Heart right ventricle (tissue), 16 donors: ENCODE results near the gene HAUS3. TPM values are rescaled to one million over a fixed set of nuclear protein-coding genes. Genes with fewer than 3 reads are reported as not detected.
"Not testable (repeated sequence)": the region's sequence is repeated elsewhere in the genome, so short reads cannot be mapped to it uniquely, and the experiment has no call there.

ENCODE experiments used
- ATAC-seq, 8 donors: fragments of 200-7000 bp; cut with Tn5 transposase; one replicate each; pipeline ENCODE4 v1.9.1; 2020; ENCODE audit warnings: mild to moderate bottlenecking in 8 of 8, moderate library complexity in 8 of 8, moderate number of reproducible peaks in 1 of 8
- DNase-seq, 2 donors: peaks; one replicate each; pipeline ENCODE4 v3.0.0-alpha.2; 2020
- H3K27ac ChIP-seq, 10 donors: fragments of 200-600 bp; sonication (generic) in 2 of 10; one replicate each; pipeline versions ENCODE4 v1.5.0 to v1.8.0; 2020 to 2022; ENCODE audit warnings: mild to moderate bottlenecking in 3 of 10
- H3K27me3 ChIP-seq, 7 donors: fragments of 200-600 bp; one replicate each; pipeline ENCODE4 v1.8.0; 2021 to 2022; ENCODE audit warnings: mild to moderate bottlenecking in 2 of 7
- H3K36me3 ChIP-seq, 9 donors: fragments of 200-600 bp; sonication (generic) in 1 of 9; one replicate each; pipeline versions ENCODE4 v1.5.0 to v1.8.0; 2020 to 2022; ENCODE audit warnings: mild to moderate bottlenecking in 2 of 9
- H3K4me1 ChIP-seq, 9 donors: fragments of 200-600 bp; sonication (generic) in 1 of 9; one replicate each; pipeline versions ENCODE4 v1.5.0 to v1.8.0; 2020 to 2022; ENCODE audit warnings: mild to moderate bottlenecking in 4 of 9
- H3K4me3 ChIP-seq, 10 donors: fragments of 200-600 bp; sonication (generic) in 2 of 10; one replicate each; pipeline versions ENCODE4 v1.5.0 to v1.8.0; 2020 to 2022; ENCODE audit warnings: mild to moderate bottlenecking in 7 of 10, moderate library complexity in 2 of 10
- H3K9me3 ChIP-seq, 11 donors: fragments of 200-600 bp in 10 of 11; sonication (generic) in 2 of 11; one replicate each; pipeline versions ENCODE4 v1.5.0 to v1.8.0; 2013 to 2022; ENCODE audit warnings: mild to moderate bottlenecking in 2 of 11, control low read depth in 1 of 11, moderate library complexity in 1 of 11
- CTCF ChIP-seq, 9 donors: fragments of 200-600 bp; sonication (generic) in 2 of 9; IDR thresholded peaks; one replicate each; pipeline versions ENCODE4 v1.5.0 to v1.8.0; 2021 to 2022; ENCODE audit warnings: antibody characterized with exemption in 9 of 9, mild to moderate bottlenecking in 5 of 9, moderate library complexity in 1 of 9
- WGBS, 2 donors: extraction: QIAGEN DNeasy Blood & Tissue Kit; methylation state at CpG; one replicate each; pipeline ENCODE4 v1.1.7; 2013; ENCODE audit warnings: inconsistent platforms in 1 of 2; 5-methylcytosine and 5-hydroxymethylcytosine counted together
- intact Hi-C, 10 donors: fragments of 100-400 bp; cut with DNase I; formaldehyde crosslinking; loops; one replicate each; pipeline versions ENCODE4 v1.11.1 to v1.14.2; 2022
- polyA plus RNA-seq, 2 donors: library from polyadenylated mRNA; stranded (reverse); fragments of 200-250 nt; gene quantifications; one replicate each; pipeline ENCODE4 v1.2.3, GENCODE V29; 2013
- total RNA-seq, 10 donors: library from RNA; stranded (reverse); fragmentation: NEBNext Ultra II Directional in 3 of 10; extraction: Animal tissue kit (Norgen Biotek cat#: 25700) in 3 of 10; gene quantifications; one replicate each; pipeline versions ENCODE4 v1.2.1 to v1.2.4, GENCODE V29; 2021 to 2023
- donor health status: Arrhythmogenic right ventricular cardiomyopathy.
- donor health status: ischemic (EF 13 %, LVEDD 7.1; RV severe dilation, severe dysfunction).
- donor health status: healthy with polysubstance abuse.
- donor health status: DM: no; HTN: yes; CAD: no.
- donor health status: DM: no; HTN: no; CAD: no.
- donor health status: ischemic (EF 25% LVEDD 6.9; RV normal size, moderate dysfunction).
- donor health status: ischemic (EF 25% LVEDD 5.7; RV mildly dilated, moderate dysfunction).
- donor health status: healthy.
- donor health status: DM: yes; HTN: yes; CAD: no.
- donor health status: Ischemic cardiomyopathy.
- donor health status: ischemic (EF 35%, LVEDD 5.7; RV mildly dilated, moderate dysfunction).
- donor health status: nonischemic (EF 11% LVEDD 7.7; RV severe dilation, severe dysfunction).
- donor health status: DM: yes; HTN: yes; CAD: no.
- donor health status: PGD.
- donor health status: ischemic (EF 29% LVEDD 5.4; RV normal size, mild dysfunction).
- donor health status: nonischemic (EF 23%, LVEDD 6.1; RV moderate dilation, normal function).

Gene HAUS3
- total and polyA plus RNA-seq, 12 donors = 3.5 to 10.5 (median 6.5) TPM

- WGBS, 2 donors = 80 to 81% methylated on average over 3 of the region's 3 CpGs
- Histone ChIP-seq H3K27ac (no peak overlapping the region), H3K27me3 (no peaks in the 10 kb centered on the region), H3K4me3 (no peak overlapping the region), H3K4me1 (peaks cover 0 to 7% (median 3%) of the 10 kb centered on the region in 9 donors), H3K9me3 (no peaks in the 10 kb centered on the region), H3K36me3 (peaks cover 0 to 9% (median 0%) of the 10 kb centered on the region in 9 donors)
- intact Hi-C loops = loop anchor here in 4 of 10 donors (5.0 to 10.0 kb wide), 4 partner anchors 217 to 245 kb away; no protein-coding TSS in a partner anchor
- no peak for TF ChIP-seq CTCF (IDR thresholded peaks at IDR 0.05)
- ATAC-seq (no peak), DNase-seq (no peak)
Measured at GRCh38 chr4:2217726-2218125, 24.2 kb downstream of the HAUS3 start.

GRCh38 chr4:2212831-2213230, 29.1 kb downstream of the HAUS3 start:
- ATAC-seq (no peak), DNase-seq (no peak)
- Histone ChIP-seq H3K36me3 (peaks cover 0 to 11% (median 0%) of the 10 kb centered on the region in 9 donors), H3K4me3 (no peak overlapping the region), H3K27ac (no peak overlapping the region), H3K4me1 (no peaks in the 10 kb centered on the region), H3K9me3 (no peaks in the 10 kb centered on the region), H3K27me3 (no peaks in the 10 kb centered on the region)
- 76 to 96% methylated on average over 1 of the region's 1 CpG for WGBS, 2 donors
- intact Hi-C loops = loop anchor here in 1 of 10 donors (10.0 kb wide), 1 partner anchor 222 kb away; no protein-coding TSS in a partner anchor
- no peak for TF ChIP-seq CTCF (IDR thresholded peaks at IDR 0.05)

GRCh38 chr4:2202789-2203188, 39.1 kb downstream of the HAUS3 start:
- H3K4me1 ChIP-seq, ATAC-seq, H3K4me3 ChIP-seq, DNase-seq, H3K27me3 ChIP-seq, intact Hi-C loops, H3K9me3 ChIP-seq, H3K27ac ChIP-seq: not testable (repeated sequence)
- 98 to 100% methylated on average over 1 of the region's 1 CpG for WGBS, 2 donors
- H3K36me3 ChIP-seq = peaks cover 0 to 17% (median 0%) of the 10 kb centered on the region in 9 donors

- Histone ChIP-seq H3K36me3 (peaks cover 0 to 20% (median 0%) of the 10 kb centered on the region in 9 donors), H3K27me3 (no peaks in the 10 kb centered on the region), H3K4me1 (no peaks in the 10 kb centered on the region), H3K9me3 (peaks cover 0 to 6% (median 0%) of the 10 kb centered on the region in 11 donors), H3K4me3 (no peak overlapping the region), H3K27ac (no peak overlapping the region)
- TF ChIP-seq CTCF (IDR thresholded peaks at IDR 0.05) = no peak
- WGBS, 2 donors = 87 to 93% methylated on average over 4 of the region's 4 CpGs
- intact Hi-C loops = no loop called here
- ATAC-seq = no peak
- DNase-seq = no peak
Measured at GRCh38 chr4:2194496-2194895, 47.4 kb downstream of the HAUS3 start.

- WGBS, 2 donors = 44 to 66% methylated on average over 7 of the region's 7 CpGs
- H3K27ac ChIP-seq = no peak overlapping the region
- no peak for ATAC-seq
Measured at GRCh38 chr4:2193326-2193725, 48.6 kb downstream of the HAUS3 start.

More at GRCh38 chr4:2193326-2193725, 48.6 kb downstream of the HAUS3 start:
- no peak overlapping the region for H3K4me3 ChIP-seq
- intact Hi-C loops = no loop called here
- H3K36me3 ChIP-seq = peaks cover 0 to 19% (median 0%) of the 10 kb centered on the region in 9 donors
- no peak for DNase-seq
- no peaks in the 10 kb centered on the region for H3K4me1 ChIP-seq
- H3K27me3 ChIP-seq = no peaks in the 10 kb centered on the region
- peaks cover 0 to 13% (median 0%) of the 10 kb centered on the region in 11 donors for H3K9me3 ChIP-seq
- TF ChIP-seq CTCF (IDR thresholded peaks at IDR 0.05) = no peak
